MM.1S (cell line): ENCODE measurements around the gene GSTA5.

ENCODE experiments used
- DNase-seq: peaks from one replicate; pipeline ENCODE4 v3.0.0-alpha.2; 2015
- H2AFZ ChIP-seq: fragments of 300-600 bp; sonication (generic); 2 replicates; pipeline ENCODE4 v1.6.0; 2016; ENCODE audit warnings: antibody characterized with exemption, low read length
- H3F3A ChIP-seq: fragments of 300-600 bp; sonication (generic); 2 replicates; pipeline ENCODE4 v1.6.1; 2016; ENCODE audit warnings: mild to moderate bottlenecking, antibody characterized with exemption, low read length, moderate library complexity, mixed read lengths; ENCODE audit not compliant: insufficient read depth
- H3K27ac ChIP-seq: fragments of 300-600 bp; sonication (generic); 2 replicates; pipeline ENCODE4 v1.5.1; 2016; ENCODE audit warnings: mild to moderate bottlenecking, low read length
- H3K27me3 ChIP-seq: fragments of 300-600 bp; sonication (generic); replicated peaks from 2 replicates; pipeline ENCODE4 v1.6.0; 2016; ENCODE audit warnings: low read length; ENCODE audit not compliant: insufficient read depth
- H3K36me3 ChIP-seq: fragments of 300-600 bp; sonication (generic); replicated peaks from 2 replicates; pipeline ENCODE4 v1.6.1; 2016; ENCODE audit warnings: mild to moderate bottlenecking, low read length, mixed read lengths; ENCODE audit not compliant: insufficient read depth
- H3K4me1 ChIP-seq: fragments of 300-600 bp; sonication (generic); 2 replicates; pipeline ENCODE4 v1.6.1; 2016; ENCODE audit warnings: low read length, mixed read lengths
- H3K4me2 ChIP-seq: fragments of 300-600 bp; sonication (generic); 2 replicates; pipeline ENCODE4 v1.6.0; 2016; ENCODE audit warnings: low read depth, low read length
- H3K4me3 ChIP-seq: fragments of 300-600 bp; sonication (generic); 2 replicates; pipeline ENCODE4 v1.5.1; 2016; ENCODE audit warnings: low read length, mixed read lengths
- H3K79me2 ChIP-seq: fragments of 300-600 bp; sonication (generic); 2 replicates; pipeline ENCODE4 v1.6.1; 2016; ENCODE audit warnings: mixed run types, low read length, mixed read lengths
- H3K9ac ChIP-seq: fragments of 300-600 bp; sonication (generic); 2 replicates; pipeline ENCODE4 v1.6.1; 2016; ENCODE audit warnings: low read length, mixed read lengths
- H3K9me2 ChIP-seq: fragments of 300-600 bp; sonication (generic); replicated peaks from 2 replicates; pipeline ENCODE4 v1.6.1; 2016; ENCODE audit warnings: mild to moderate bottlenecking, low read length, mixed read lengths; ENCODE audit not compliant: insufficient read depth
- H3K9me3 ChIP-seq: fragments of 300-600 bp; sonication (generic); replicated peaks from 2 replicates; pipeline ENCODE4 v1.6.1; 2016; ENCODE audit warnings: mild to moderate bottlenecking, low read length, mixed read lengths; ENCODE audit not compliant: insufficient read depth
- H4K20me1 ChIP-seq: fragments of 300-600 bp; sonication (generic); 2 replicates; pipeline ENCODE4 v1.6.1; 2016; ENCODE audit warnings: mild to moderate bottlenecking, low read length, moderate library complexity, mixed read lengths; ENCODE audit not compliant: insufficient read depth
- EZH2 ChIP-seq: fragments of 300-600 bp; sonication (generic); optimal IDR thresholded peaks from 2 replicates; pipeline ENCODE3; 2017; ENCODE audit warnings: low read depth, mild to moderate bottlenecking, antibody characterized with exemption, low read length, mixed read lengths
- EZH2phosphoT487 ChIP-seq: fragments of 300-600 bp; sonication (generic); IDR thresholded peaks from 2 replicates; pipeline ENCODE4 v1.6.1; 2018; ENCODE audit warnings: antibody characterized with exemption, low read length
- TF ChIP-seq, protein P1 (sequence below): fragments of 300-600 bp; sonication (generic); IDR thresholded peaks from 2 replicates; pipeline ENCODE4 v1.5.1; 2016; ENCODE audit warnings: antibody characterized with exemption, low read length, mixed read lengths

The GSTA5 gene

DNA sequence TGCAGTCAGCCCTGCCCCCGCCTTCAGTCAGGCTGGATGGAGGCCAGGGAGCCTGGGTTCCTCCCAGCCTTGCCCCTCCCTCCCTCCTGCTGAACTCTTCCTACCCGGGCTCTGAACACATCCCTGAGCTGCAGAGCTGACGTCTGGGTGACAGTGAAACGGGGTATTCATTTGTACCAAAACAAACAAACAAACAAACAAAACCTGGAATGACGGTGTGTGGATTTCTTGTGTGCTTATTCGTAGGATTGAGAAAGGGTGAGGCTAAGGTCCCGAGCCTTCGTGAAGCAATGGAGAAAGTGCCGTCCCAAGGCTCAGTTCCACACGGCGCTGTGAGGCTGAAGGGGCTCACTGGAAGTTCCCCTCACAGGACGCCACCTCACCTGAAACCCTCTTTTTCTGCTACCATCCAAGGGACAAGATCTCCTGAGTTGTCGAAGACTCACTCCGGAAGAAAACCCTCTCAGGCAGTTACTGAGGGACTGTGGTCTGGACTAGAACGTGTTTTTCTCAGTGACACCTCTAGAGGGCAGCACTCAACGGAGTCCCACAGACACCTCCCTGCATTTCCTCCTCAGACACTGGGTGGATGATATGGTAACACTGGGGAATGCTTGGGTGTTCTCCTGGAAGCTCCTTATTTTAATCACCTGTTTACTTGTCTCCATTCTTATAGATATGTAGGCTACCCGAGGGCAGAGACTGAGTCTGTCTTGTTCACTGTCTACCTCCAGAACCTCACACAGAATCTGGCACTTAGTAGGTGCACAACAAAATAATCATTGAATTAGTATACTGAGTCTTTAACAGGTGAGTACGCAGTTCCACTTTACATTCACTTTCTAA lies 41.6 kb upstream of the GSTA5 start:
- no peaks in the 10 kb centered on the region for H3K36me3 ChIP-seq
- H3K4me3 ChIP-seq: peak overlapping the region; percentile 63
- TF ChIP-seq, protein P1, sequence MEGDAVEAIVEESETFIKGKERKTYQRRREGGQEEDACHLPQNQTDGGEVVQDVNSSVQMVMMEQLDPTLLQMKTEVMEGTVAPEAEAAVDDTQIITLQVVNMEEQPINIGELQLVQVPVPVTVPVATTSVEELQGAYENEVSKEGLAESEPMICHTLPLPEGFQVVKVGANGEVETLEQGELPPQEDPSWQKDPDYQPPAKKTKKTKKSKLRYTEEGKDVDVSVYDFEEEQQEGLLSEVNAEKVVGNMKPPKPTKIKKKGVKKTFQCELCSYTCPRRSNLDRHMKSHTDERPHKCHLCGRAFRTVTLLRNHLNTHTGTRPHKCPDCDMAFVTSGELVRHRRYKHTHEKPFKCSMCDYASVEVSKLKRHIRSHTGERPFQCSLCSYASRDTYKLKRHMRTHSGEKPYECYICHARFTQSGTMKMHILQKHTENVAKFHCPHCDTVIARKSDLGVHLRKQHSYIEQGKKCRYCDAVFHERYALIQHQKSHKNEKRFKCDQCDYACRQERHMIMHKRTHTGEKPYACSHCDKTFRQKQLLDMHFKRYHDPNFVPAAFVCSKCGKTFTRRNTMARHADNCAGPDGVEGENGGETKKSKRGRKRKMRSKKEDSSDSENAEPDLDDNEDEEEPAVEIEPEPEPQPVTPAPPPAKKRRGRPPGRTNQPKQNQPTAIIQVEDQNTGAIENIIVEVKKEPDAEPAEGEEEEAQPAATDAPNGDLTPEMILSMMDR: peak; percentile 78
- TF ChIP-seq EZH2phosphoT487 (no peak), EZH2 (no peak)
- no peaks in the 10 kb centered on the region for H4K20me1 ChIP-seq
- H3K79me2 ChIP-seq: no peaks in the 10 kb centered on the region
- H3K9me3 ChIP-seq: no peaks in the 10 kb centered on the region
- DNase-seq: peak; percentile 58
- peak overlapping the region; percentile 44; the same call in 1 of the 2 replicates for H3K9ac ChIP-seq
- H2AFZ ChIP-seq: peak overlapping the region; percentile 80
- H3K27me3 ChIP-seq: no peaks in the 10 kb centered on the region
- H3K4me1 ChIP-seq: peaks cover 10% of the 10 kb centered on the region
- H3F3A ChIP-seq: no peaks in the 10 kb centered on the region
- no peak overlapping the region for H3K27ac ChIP-seq
- H3K4me2 ChIP-seq: peak overlapping the region; percentile 73
- no peaks in the 10 kb centered on the region; the same call in 1 of the 2 replicates for H3K9me2 ChIP-seq

- peaks cover 5% of the 10 kb centered on the region for H3F3A ChIP-seq
- H2AFZ ChIP-seq: no peak overlapping the region
- H3K9me3 ChIP-seq: no peaks in the 10 kb centered on the region
- H3K9ac ChIP-seq: no peak overlapping the region
- no peaks in the 10 kb centered on the region; the same call in 1 of the 2 replicates for H3K9me2 ChIP-seq
- H3K79me2 ChIP-seq: no peaks in the 10 kb centered on the region
- H3K27me3 ChIP-seq: no peaks in the 10 kb centered on the region
- no peak overlapping the region for H3K27ac ChIP-seq
- no peak overlapping the region for H3K4me3 ChIP-seq
- DNase-seq: no peak
- H3K4me2 ChIP-seq: peak overlapping the region; percentile 73
- TF ChIP-seq EZH2phosphoT487: no peak
- TF ChIP-seq, protein P1: no peak
- no peaks in the 10 kb centered on the region for H3K36me3 ChIP-seq
- H4K20me1 ChIP-seq: no peaks in the 10 kb centered on the region
- H3K4me1 ChIP-seq: peaks cover 16% of the 10 kb centered on the region
Measured at GRCh38 chr6:52881662-52881995, 41.0 kb upstream of the GSTA5 start.

DNA sequence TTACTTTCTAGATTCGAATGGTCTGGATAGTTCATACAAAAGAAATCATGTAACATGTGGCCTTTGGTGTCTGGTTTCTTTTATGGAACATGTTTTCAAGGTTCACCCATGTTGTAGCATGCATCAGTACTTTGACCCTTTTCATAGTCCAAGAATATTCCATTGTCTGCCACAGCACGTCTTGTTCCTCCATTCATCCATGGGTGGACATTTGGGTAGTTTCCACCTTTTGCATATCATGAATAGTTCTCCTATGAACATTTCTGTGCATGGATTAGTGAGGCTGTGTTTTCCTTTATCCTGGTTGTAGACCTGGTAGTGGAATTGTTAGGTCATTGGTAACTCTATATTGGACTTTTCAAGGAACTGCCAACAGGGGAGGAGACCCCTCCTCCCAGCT lies 37.2 kb upstream of the GSTA5 start:
- no peaks in the 10 kb centered on the region for H4K20me1 ChIP-seq
- no peaks in the 10 kb centered on the region; the same call in 1 of the 2 replicates for H3K9me2 ChIP-seq
- DNase-seq: no peak
- no peak overlapping the region for H3K27ac ChIP-seq
- H3K79me2 ChIP-seq: no peaks in the 10 kb centered on the region
- no peak for TF ChIP-seq EZH2phosphoT487
- TF ChIP-seq EZH2: no peak
- TF ChIP-seq, protein P1: no peak
- H3K4me3 ChIP-seq: no peak overlapping the region
- H3K9ac ChIP-seq: no peak overlapping the region
- H3K4me1 ChIP-seq: peaks cover 32% of the 10 kb centered on the region
- no peak overlapping the region for H2AFZ ChIP-seq
- H3K9me3 ChIP-seq: no peaks in the 10 kb centered on the region
- peaks cover 20% of the 10 kb centered on the region for H3F3A ChIP-seq
- H3K36me3 ChIP-seq: no peaks in the 10 kb centered on the region
- 0 out of 2 replicates have a peak, but pooled peaks cover 3% of the 10 kb centered on the region for H3K27me3 ChIP-seq
- peak overlapping the region; percentile 56; the same call in 1 of the 2 replicates for H3K4me2 ChIP-seq
